HCT116 (cell line): ENCODE measurements around the gene PHLPP2. TPM values are rescaled to one million over a fixed set of nuclear protein-coding genes. Genes with fewer than 3 reads are reported as not detected.

Experiments used
- total RNA-seq: library from RNA; stranded (reverse); gene quantifications from one replicate; pipeline ENCODE4 v1.2.1, GENCODE V29; 2021; ENCODE audit not compliant: unreplicated experiment

The PHLPP2 gene
- total RNA-seq, 1 experiment from 2014 or later = 9.0 TPM

Other genes starting within 250 kb of the PHLPP2 start
- gene ZNF19, start 235.4 kb downstream of the PHLPP2 start, total RNA-seq = 5.4 TPM
- gene CHST4, start 198.3 kb downstream of the PHLPP2 start, total RNA-seq = 0.59 TPM
- 0.91 TPM for gene TAT, start 147.6 kb downstream of the PHLPP2 start, total RNA-seq
- gene MARVELD3, start 98.5 kb downstream of the PHLPP2 start, total RNA-seq = 20.9 TPM
- 70.2 TPM for gene AP1G1, start 84.1 kb upstream of the PHLPP2 start, total RNA-seq
- gene ATXN1L, start 121.3 kb upstream of the PHLPP2 start, total RNA-seq = 20.5 TPM
- 4.9 TPM for gene ZNF821, start 159.5 kb upstream of the PHLPP2 start, total RNA-seq
- gene IST1, start 170.8 kb upstream of the PHLPP2 start, total RNA-seq = 191 TPM